Measurements from ENCODE around the gene PPIL1. TPM values are rescaled to one million over a fixed set of nuclear protein-coding genes. Genes with fewer than 3 reads are reported as not detected.

The PPIL1 gene
- total and polyA plus RNA-seq, 2 donors (not counting 1 experiment from before 2014, with no cell fraction given): 17.5 to 30.6 TPM

DNA sequence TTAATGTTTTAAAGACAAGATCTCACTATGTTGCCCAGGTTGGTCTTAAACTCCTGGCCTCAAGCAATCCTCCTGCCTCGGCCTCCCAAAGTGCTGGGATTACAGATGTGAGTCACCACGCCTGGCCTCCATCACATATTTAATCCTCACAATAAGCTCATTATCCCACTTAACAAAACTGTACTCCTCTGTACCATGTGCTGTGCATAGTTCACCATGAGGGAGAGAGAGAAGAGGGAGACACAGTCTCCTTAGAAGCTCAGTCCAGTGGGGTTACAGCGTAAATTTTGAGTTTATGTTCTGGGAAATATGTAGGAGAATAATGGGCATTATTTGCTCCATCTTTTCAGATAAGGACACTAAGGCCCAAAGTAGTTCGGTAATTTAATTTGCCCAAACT is 27.5 kb downstream of the PPIL1 start:
- Histone ChIP-seq H2AFZ (ENCODE audit: low read length) (no peak overlapping the region), H4K20me1 (ENCODE audit: control insufficient read depth, extremely low read depth, insufficient read depth, low read length) (no peaks in the 10 kb centered on the region), H3K27ac (ENCODE audit: insufficient read depth, low read length) (no peak overlapping the region), H3K79me2 (ENCODE audit: control insufficient read depth, insufficient read depth, low read length) (no peaks in the 10 kb centered on the region), H3K27me3 (ENCODE audit: control insufficient read depth, insufficient read depth, low read length) (no peaks in the 10 kb centered on the region), H3K4me1 (ENCODE audit: control insufficient read depth, extremely low read depth, insufficient read depth, low read length) (no peaks in the 10 kb centered on the region), H3K9ac (ENCODE audit: insufficient read depth, low read length) (no peak overlapping the region), H3K4me3 (replicated peaks in 1 of 4; ENCODE audit: control extremely low read depth in 1 of 4, insufficient read depth in 1 of 4, low read depth in 3 of 4, low read length in 4 of 4) (no peak overlapping the region), H3K36me3 (ENCODE audit: control insufficient read depth, insufficient read depth, low read length) (no peaks in the 10 kb centered on the region), H3K4me2 (ENCODE audit: extremely low read depth, insufficient read depth, low read length) (no peak overlapping the region), H3K9me3 (ENCODE audit: control insufficient read depth, insufficient read depth, low read depth, low read length) (no peaks in the 10 kb centered on the region)
- TF ChIP-seq EZH2 (IDR thresholded peaks at IDR 0.05; ENCODE audit: low read length, missing control alignments) (no peak), CTCF (conservative IDR thresholded peaks at IDR 0.05 in 1 of 2, IDR thresholded peaks at IDR 0.05 in 1 of 2; ENCODE audit: low read depth in 1 of 2, low read length in 2 of 2) (no peak)
- DNase-seq (ENCODE audit: low read depth in 2 of 2): no peak

- Histone ChIP-seq H4K20me1 (ENCODE audit: control insufficient read depth, extremely low read depth, insufficient read depth, low read length) (no peaks in the 10 kb centered on the region), H3K79me2 (ENCODE audit: control insufficient read depth, insufficient read depth, low read length) (no peaks in the 10 kb centered on the region), H3K27ac (ENCODE audit: insufficient read depth, low read length) (no peak overlapping the region), H3K9ac (ENCODE audit: insufficient read depth, low read length) (no peak overlapping the region), H3K9me3 (ENCODE audit: control insufficient read depth, insufficient read depth, low read depth, low read length) (no peaks in the 10 kb centered on the region), H3K4me2 (ENCODE audit: extremely low read depth, insufficient read depth, low read length) (no peak overlapping the region), H3K4me1 (ENCODE audit: control insufficient read depth, extremely low read depth, insufficient read depth, low read length) (peaks cover 6% of the 10 kb centered on the region), H3K36me3 (ENCODE audit: control insufficient read depth, insufficient read depth, low read length) (no peaks in the 10 kb centered on the region), H2AFZ (ENCODE audit: low read length) (no peak overlapping the region), H3K27me3 (ENCODE audit: control insufficient read depth, insufficient read depth, low read length) (no peaks in the 10 kb centered on the region), H3K4me3 (replicated peaks in 1 of 4; ENCODE audit: control extremely low read depth in 1 of 4, insufficient read depth in 1 of 4, low read depth in 3 of 4, low read length in 4 of 4) (no peak overlapping the region)
- no peak for TF ChIP-seq CTCF (conservative IDR thresholded peaks at IDR 0.05 in 1 of 2, IDR thresholded peaks at IDR 0.05 in 1 of 2; ENCODE audit: low read depth in 1 of 2, low read length in 2 of 2)
- no peak for TF ChIP-seq EZH2 (IDR thresholded peaks at IDR 0.05; ENCODE audit: low read length, missing control alignments)
- DNase-seq (ENCODE audit: low read depth in 2 of 2): no peak
Observed at GRCh38 chr6:36845233-36845632, 29.4 kb downstream of the PPIL1 start.

DNA sequence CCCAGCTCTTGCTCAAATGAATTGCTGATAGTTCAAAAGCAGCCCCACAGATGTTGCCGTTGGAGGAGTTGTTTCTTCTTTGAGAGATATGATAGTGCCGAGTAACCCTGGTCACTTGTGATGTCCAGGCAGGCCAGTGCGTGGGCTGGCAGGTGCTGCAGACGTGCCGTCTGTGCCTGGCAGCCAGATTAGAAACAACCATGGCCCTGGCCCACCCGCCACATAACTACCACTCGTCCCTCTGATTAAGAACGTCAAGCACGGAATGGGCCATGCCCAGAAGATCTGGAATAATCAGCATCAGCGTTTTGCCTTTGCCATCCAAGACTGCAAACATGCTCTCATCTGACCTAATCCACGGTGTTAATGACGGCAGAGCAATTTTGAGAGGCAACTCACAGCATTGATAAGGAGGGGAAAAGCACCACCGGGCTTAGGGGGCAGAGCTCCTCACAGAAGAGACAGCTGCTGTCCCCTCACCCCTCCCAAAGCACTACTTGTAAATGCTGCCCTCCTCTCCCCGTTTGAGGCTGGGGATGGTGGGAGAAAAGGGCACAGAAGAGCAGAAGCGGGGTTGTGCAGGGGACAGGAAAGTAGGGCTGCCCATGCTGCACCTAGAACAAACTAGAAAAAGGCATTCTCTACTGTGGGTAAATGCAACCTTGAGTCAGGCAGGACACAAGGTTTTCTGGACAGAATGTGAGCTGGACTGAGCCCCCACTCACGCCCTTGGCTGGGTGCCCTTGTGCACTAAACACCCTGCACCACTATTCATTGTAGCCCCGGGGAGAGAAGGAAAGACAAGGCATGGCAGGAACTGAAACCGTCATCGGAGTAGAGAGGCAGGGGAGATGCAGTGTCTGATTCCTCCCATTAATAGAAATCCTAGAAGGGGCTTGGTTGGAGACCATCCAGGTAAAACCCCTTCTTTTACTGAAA is 30.1 kb downstream of the PPIL1 start:
- H3K4me1 ChIP-seq (ENCODE audit: control insufficient read depth, extremely low read depth, insufficient read depth, low read length): peaks cover 8% of the 10 kb centered on the region
- TF ChIP-seq CTCF (conservative IDR thresholded peaks at IDR 0.05 in 1 of 2, IDR thresholded peaks at IDR 0.05 in 1 of 2; ENCODE audit: low read depth in 1 of 2, low read length in 2 of 2): no peak
- TF ChIP-seq EZH2 (IDR thresholded peaks at IDR 0.05; ENCODE audit: low read length, missing control alignments): no peak
- H3K4me2 ChIP-seq (ENCODE audit: extremely low read depth, insufficient read depth, low read length): no peak overlapping the region
- H3K9ac ChIP-seq (ENCODE audit: insufficient read depth, low read length): no peak overlapping the region
- no peak overlapping the region for H3K27ac ChIP-seq (ENCODE audit: insufficient read depth, low read length)
- H3K79me2 ChIP-seq (ENCODE audit: control insufficient read depth, insufficient read depth, low read length): no peaks in the 10 kb centered on the region
- H3K27me3 ChIP-seq (ENCODE audit: control insufficient read depth, insufficient read depth, low read length): no peaks in the 10 kb centered on the region
- no peak overlapping the region for H2AFZ ChIP-seq (ENCODE audit: low read length)
- no peak for DNase-seq (ENCODE audit: low read depth in 2 of 2)
- H3K36me3 ChIP-seq (ENCODE audit: control insufficient read depth, insufficient read depth, low read length): no peaks in the 10 kb centered on the region
- no peaks in the 10 kb centered on the region for H3K9me3 ChIP-seq (ENCODE audit: control insufficient read depth, insufficient read depth, low read depth, low read length)
- H3K4me3 ChIP-seq (replicated peaks in 1 of 4; ENCODE audit: control extremely low read depth in 1 of 4, insufficient read depth in 1 of 4, low read depth in 3 of 4, low read length in 4 of 4): no peak overlapping the region
- no peaks in the 10 kb centered on the region for H4K20me1 ChIP-seq (ENCODE audit: control insufficient read depth, extremely low read depth, insufficient read depth, low read length)

Data from fibroblast of lung (primary cell).